Omental fat pad (tissue), 4 donors: ENCODE data around the gene ZNF546. TPM values are rescaled to one million over a fixed set of nuclear protein-coding genes. Genes with fewer than 3 reads are reported as not detected.

Source experiments
- ATAC-seq: fragments of 150-250 bp; one replicate; pipeline ENCODE4 v1.9.1; 2016; ENCODE audit warnings: mild to moderate bottlenecking, moderate library complexity; ENCODE audit not compliant: low FRiP score
- DNase-seq: peaks from one replicate; pipeline ENCODE4 v3.0.0-alpha.2; 2019; ENCODE audit warnings: low spot score
- total RNA-seq, 4 donors: library from RNA; depleted of rRNA; stranded (reverse); fragments of >200 nt; gene quantifications; one replicate each; pipeline ENCODE4 v1.1.0, GENCODE V29; 2016
- TF ChIP-seq, protein P1 (sequence below), 3 donors: fragments of 450-650 bp; IDR thresholded peaks; one replicate each; pipeline ENCODE4 v1.5.1; 2016 to 2017; ENCODE audit warnings: antibody characterized with exemption in 3 of 3, mild to moderate bottlenecking in 3 of 3, moderate library complexity in 2 of 3

The ZNF546 gene
- total RNA-seq, 4 donors from 2014 or later: 1.4 to 11.8 (median 6.7) TPM

DNA sequence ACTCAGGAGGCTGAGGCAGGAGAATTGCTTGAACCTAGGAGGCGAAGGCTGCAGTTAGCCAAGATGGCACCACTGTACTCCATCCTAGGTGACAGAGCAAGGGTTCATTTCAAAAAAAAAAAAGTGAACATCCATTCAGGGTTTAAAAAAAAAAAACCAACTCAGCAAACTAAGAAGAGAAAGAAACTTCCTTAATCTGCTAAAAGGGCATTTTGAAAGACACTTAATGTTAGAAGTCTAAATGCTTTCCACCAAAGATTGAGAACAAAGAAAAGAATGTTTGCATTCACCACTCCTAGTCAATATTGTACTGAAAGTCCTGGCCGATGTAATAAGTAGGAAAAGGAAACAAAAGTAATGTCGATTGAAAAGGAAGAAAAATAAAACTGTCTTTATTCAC lies 33.0 kb upstream of the ZNF546 start:
- no peak for ATAC-seq
- no peak for DNase-seq
- TF ChIP-seq, protein P1, sequence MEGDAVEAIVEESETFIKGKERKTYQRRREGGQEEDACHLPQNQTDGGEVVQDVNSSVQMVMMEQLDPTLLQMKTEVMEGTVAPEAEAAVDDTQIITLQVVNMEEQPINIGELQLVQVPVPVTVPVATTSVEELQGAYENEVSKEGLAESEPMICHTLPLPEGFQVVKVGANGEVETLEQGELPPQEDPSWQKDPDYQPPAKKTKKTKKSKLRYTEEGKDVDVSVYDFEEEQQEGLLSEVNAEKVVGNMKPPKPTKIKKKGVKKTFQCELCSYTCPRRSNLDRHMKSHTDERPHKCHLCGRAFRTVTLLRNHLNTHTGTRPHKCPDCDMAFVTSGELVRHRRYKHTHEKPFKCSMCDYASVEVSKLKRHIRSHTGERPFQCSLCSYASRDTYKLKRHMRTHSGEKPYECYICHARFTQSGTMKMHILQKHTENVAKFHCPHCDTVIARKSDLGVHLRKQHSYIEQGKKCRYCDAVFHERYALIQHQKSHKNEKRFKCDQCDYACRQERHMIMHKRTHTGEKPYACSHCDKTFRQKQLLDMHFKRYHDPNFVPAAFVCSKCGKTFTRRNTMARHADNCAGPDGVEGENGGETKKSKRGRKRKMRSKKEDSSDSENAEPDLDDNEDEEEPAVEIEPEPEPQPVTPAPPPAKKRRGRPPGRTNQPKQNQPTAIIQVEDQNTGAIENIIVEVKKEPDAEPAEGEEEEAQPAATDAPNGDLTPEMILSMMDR (IDR thresholded peaks at IDR 0.05): no peak

DNA sequence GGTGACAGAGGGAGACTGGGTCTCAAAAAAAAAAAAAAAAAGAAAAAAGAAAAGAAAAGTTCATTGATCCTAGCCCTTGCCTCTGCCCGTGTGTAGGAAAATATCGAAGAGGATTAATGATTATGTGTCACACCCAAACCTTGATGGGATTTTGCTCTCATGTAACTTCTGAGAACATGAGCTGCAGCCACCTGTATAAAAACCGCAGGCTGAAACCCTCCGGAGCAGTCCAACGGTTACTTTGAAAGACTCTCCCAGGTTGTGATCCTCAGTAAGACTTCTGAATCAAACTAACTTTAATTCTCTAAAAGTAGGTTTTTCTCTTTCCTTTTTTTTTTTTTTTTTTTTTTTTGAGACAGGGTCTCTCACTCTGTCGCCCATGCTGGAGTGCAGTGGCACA lies 30.2 kb upstream of the ZNF546 start:
- no peak for ATAC-seq
- DNase-seq: no peak
- TF ChIP-seq, protein P1 (IDR thresholded peaks at IDR 0.05): no peak

DNA sequence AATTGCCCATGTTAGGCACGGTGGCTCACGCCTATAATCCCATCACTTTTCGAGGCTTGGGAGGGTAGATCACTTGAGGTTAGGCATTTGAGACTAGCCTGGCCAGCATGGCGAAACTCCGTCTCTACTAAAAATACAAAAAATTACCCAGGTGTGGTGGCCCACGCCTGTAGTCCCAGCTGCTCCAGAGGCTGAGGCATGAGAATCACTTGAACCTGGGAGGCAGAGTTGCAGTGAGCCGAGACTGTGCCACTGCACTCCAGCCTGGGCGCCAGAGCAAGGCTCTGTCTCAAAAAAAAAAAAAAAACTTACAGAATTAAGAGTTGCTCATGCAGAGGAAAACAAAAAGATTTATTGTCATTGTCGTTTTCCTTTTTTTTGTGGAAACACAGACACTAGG lies 29.3 kb upstream of the ZNF546 start:
- no peak for DNase-seq
- ATAC-seq: no peak
- TF ChIP-seq, protein P1 (IDR thresholded peaks at IDR 0.05): no peak

DNA sequence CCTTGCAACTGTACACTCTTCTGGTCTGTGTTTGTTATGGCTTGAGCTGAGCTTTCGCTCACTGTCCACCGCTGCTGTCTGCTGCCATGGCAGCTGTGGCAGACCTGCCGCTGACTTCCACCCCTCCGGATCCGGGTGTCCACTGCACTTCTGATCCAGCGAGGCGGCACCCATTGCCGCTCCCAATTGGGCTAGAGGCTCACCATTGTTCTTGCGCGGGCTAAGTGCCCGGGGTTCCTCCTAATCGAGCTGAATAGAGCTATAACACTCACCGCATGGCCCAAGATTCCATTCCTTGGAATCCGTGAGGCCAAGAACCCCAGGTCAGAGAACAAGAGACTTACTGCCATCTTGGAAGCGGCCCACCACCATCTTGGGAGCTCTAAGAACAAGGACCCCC lies 28.1 kb upstream of the ZNF546 start:
- ATAC-seq (no peak), DNase-seq (no peak)
- TF ChIP-seq, protein P1 (IDR thresholded peaks at IDR 0.05): no peak

DNA sequence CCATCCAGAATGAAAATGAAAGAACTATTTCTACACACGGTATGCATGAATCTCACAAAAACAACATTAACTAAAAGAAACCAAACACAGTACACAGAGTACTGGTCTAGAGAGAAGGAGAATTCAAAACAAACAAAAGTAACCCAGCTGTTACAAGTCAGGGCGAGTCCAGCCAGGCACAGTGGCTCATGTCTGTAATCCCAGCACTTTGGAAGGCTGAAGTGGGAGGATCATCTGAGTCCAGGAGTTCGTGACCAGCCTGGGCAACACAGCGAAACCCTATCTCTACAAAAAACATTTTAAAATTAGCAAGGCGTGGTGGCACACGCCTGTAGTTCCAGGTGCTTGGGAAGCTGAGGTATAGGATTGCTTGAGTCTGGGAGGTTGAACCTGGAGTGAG lies 27.6 kb upstream of the ZNF546 start:
- ATAC-seq: no peak
- TF ChIP-seq, protein P1 (IDR thresholded peaks at IDR 0.05): no peak
- no peak for DNase-seq

DNA sequence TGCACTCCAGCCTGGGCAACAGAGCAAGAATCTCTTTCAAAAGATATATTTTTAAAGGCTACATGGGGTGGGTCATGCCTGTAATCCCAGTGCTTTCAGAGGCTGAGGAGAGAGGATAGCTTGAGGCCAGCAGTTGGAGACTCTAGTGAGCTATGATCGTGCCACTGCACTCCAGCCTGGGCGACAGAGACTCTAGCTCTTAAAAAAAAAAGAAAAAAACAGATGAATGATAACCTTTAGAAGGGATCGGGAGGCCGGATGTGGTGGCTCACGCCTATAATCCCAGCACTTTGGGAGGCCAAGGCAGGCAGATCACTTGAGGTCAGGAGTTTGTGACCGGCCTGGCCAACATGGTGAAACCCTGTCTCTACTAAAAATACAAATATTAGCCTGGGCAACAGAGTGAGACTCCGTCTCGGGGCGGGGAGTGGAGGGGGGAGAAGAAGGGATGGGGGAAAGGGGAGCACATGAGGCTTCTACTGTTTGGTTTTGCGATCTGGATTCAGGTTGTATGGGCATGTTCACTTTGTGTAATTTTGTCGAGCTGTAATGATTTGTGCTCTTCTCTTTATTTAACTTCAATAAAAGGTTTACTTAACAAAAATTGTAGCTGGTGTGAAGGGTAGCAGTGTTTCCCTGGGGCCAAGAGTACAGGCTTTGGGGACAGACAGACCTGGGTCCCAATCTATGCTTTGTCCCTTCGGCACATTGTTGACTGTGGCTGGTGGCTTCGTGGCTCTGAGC lies 27.0 kb upstream of the ZNF546 start:
- TF ChIP-seq, protein P1 (IDR thresholded peaks at IDR 0.05): no peak
- ATAC-seq (no peak), DNase-seq (no peak)

DNA sequence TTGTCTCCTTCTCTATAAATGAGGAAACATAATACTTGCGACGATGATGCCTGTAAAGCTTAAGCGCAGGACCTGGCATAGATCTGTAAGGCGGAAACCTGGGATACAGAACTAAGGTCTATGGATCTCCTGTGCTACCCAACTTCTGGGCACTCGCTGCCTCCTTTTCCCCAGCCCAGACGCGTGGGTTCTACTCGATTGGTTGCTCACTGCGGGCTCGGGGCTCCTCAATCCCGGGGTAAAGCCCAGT lies 26.5 kb upstream of the ZNF546 start:
- no peak for DNase-seq
- peak; percentile 8 for ATAC-seq
- TF ChIP-seq, protein P1 (IDR thresholded peaks at IDR 0.05): no peak
